NCI-H2227 (cell line): ENCODE measurements around the gene ARNT2.

Experiments used
- DNase-seq: peaks from one replicate; lab custom pipeline; 2025; ENCODE audit not compliant: unreplicated experiment; lab: John Stamatoyannopoulos, UW

Gene ARNT2

DNA sequence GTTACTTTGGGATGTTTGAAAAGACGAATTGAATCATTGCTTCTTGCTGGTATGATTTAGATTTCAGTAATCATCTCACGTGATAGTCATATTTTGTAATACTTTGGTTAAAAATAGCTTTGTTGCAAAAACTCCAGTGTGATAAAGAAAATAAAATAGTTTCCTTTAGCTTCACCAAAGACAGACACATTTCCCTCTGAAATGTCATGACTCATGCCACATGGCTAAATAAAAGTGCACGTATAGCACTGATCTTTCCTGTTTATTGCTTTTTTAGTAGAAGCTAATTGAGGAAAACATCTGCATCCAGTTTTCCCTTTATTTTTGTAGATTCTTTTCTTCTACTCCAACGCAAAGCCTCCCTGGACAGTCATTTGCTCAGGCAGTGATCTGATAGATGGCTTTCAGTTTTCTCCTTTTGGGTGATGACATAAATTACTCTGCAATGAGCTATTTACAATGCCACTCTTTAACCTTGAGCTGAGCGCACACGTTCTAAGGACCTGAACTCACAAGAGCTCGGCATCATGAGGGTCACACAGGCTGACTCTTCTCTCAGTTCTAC lies 84.9 kb downstream of the ARNT2 start:
- DNase-seq = peak; percentile 44

DNA sequence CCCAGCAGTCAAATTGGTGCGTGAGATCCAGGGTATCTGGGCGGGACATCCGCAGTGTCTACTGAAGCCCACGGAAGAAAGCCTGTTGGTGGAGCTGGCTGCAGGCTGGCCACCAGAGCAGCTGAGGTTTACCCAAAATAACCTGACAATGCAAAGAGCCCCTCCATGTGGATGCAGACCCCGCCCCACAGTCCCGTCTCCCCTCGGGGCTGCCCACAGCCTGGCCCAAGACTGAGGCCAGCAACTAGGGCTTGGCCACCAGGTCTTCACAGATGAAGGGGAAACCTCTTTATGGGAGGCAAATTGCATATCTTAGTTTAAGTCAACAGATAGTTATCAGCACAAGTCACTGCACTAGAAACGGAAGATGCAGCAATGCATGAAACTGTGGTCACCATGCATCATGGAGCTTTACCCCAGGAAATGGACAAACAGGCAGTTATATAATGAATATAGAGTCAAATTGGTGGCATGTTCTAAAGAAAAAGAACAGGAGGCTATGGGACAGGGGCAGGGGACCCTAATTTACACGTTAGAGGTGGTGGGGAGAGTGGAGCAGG lies 86.3 kb downstream of the ARNT2 start:
- no peak for DNase-seq

DNA sequence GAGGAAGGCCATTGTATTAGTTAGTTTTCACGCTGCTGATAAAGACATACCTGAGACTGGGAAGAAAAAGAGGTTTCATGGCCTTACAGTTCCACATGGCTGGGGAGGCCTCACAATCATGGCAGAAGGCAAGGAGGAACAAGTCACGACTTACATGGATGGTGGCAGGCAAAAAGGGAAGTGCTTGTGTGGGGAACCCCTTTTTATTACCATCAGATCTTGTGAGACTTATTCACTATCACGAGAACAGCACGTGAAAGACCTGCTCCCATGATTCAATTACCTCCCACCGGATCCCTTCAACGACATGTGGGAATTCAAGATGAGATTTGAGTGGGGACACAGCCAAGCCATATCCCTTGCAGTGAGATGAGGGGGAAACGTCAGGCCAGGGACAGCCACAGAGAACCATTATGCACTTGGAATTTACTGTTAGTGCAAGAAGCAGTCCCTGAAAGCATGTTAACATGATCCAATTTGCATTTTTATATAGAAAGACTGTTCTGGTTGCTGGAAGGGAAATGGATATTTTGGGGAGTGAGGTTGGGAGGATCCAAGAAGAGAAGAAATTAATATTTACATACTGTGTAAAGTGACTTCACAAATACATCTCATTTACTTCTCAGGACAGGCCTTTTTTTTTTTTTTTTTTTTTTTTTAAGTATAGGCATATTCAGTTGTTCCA lies 87.1 kb downstream of the ARNT2 start:
- DNase-seq = no peak

DNA sequence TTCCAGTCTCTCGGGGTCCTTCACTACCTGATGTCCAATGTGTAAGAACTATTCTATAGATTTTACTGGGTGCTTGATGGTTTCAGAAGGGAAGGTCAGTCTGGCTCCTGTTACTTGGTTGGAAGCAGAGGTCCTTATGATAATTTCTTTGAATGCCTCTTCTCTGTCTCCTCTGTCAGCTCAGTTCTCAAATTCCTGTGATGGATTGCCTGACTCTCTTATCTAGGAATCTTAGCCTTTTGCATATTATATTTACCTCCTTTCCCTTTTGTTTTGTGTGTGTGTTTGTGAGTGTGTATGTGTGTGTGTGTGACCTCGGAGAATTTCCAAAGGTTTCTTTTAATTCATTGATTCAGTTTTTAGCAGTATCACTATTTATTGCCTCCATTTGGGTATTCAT lies 88.2 kb downstream of the ARNT2 start:
- DNase-seq = no peak

DNA sequence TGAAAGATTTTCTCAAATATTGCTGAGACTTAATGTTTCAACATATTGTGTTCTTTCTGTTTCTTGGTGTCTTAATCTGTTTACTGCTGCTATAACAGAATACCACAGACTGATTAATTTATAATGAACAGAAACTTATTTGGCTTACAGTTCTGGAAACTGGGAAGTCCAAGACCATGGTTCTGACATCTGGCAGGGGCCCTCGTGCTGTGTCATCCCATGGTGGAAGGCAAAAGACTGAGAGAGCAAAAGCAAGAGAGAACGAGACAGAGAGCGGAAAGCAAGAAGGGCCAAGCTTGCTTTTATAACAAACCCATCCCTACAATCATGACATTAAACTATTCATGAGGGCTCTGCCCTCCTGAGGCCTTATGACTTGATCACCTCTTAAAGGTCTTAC lies 88.7 kb downstream of the ARNT2 start:
- DNase-seq = no peak

DNA sequence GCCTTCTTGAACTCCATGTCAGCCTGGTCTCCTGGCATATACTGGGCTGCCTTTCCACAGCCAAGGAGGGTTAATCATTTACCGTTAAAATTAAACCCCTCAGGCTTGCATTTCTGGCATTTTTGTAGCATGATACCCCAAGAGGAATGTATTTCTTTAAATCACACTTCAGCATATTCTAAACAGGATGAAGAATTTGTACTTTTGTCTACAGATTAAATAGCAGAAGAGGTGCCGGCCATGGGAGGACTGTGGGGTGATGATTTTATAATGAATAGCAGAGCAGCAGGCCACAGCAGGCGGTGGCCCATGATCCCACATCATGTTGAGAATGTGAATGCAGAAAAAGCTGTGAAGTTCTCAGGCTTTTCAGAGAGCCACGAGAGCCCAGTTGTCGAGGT lies 90.2 kb downstream of the ARNT2 start:
- no peak for DNase-seq

DNA sequence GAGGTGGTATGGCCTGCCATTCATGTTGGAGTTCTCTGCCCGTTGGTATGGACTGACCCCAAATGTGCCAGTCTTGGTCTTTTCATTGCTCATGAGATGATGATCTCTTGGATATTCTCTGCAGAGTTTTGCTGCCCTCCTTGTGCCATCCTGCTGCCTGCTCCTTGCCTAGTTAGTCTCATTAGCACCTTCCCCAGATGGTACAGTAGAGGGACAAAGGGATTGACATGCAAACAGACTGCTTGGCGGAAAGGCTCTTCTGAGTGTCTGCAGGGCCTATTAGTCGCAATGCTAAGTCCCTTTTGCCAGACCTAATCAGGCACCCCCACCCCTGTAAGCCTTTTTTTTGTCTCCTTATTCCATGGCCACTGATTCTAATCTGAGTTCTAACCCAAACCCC lies 90.6 kb downstream of the ARNT2 start:
- DNase-seq = no peak

DNA sequence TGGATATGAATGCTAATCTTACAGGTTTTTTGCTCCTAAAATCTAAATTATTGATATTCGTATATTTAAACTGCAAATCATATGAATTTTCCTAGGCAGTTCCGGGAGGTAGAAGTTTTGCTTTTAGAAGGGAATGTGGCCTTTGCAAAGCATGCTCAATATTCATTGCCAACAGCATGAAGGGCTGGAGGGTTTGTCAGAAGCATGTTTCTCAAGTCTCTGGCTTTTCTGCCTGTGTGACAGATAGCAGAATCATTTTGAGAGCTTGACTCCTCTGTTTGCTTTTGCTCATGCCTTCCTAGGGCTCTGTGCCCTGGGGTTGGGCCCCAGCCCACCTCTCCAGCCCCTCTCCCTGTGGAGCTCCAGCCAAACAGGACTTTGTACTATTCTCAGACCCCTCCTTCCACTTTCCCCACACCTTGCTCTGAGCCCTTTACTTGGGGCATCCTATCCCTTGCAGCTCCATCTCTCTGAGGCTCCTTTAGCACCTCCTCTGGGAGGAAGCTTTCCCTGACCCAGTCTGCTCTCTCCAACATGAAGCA lies 91.3 kb downstream of the ARNT2 start:
- DNase-seq = no peak

DNA sequence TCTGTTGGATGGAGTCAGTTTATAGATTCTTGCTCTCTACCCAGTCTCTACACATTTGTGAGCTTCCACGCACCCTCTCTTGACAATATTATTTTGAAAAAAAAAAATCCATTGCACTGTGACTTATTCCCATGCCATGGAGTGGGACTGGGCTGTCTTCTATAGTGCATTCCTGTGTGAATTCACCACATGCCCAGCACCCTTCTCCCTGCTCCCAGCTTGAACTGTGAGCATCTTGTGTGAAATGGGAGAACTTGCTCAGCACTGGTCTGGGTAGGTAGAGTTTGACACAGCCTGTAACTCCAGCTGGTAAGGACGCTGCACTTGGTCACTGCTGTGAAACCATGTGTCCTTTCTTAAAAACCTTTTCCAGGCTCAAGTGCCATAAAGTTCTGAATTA lies 91.9 kb downstream of the ARNT2 start:
- DNase-seq = no peak

DNA sequence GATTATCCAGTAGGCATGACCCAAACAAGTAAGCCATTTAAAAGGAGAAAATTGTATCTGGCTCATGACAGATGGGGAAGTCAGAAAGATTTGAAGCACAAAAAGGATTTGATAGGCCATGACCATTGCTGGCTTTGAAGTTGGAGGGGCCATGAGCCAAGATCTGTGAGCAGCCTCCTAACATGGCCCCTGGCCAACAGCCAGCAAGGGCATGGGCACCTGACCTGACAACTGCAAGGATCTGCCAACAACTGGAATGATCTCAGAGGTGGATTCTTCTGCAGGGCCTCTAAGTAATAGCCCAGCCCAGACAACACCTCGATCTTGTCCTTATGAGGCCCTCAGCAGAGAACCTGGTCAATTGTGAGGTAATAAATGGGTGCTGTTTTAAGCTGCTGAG lies 93.0 kb downstream of the ARNT2 start:
- DNase-seq = no peak

DNA sequence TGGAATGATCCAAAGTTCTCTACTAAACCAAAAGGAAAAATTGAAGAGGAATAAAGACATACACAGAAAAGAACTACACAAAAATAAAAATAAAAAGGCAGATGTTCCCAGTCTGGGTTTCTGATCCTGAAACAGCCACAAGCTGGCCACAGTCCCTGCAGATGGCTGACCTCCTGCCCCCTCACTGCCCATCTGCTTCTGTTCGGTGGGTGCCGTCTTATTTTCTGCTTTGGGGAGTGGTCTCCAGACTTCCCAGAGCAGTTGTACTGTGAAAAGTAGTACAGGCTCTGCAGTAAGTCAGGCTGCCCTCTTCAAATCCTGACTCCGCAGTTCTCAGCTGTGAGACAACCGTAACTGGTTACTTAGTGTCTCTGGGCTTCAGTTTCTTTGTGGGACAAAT lies 94.5 kb downstream of the ARNT2 start:
- DNase-seq = no peak

DNA sequence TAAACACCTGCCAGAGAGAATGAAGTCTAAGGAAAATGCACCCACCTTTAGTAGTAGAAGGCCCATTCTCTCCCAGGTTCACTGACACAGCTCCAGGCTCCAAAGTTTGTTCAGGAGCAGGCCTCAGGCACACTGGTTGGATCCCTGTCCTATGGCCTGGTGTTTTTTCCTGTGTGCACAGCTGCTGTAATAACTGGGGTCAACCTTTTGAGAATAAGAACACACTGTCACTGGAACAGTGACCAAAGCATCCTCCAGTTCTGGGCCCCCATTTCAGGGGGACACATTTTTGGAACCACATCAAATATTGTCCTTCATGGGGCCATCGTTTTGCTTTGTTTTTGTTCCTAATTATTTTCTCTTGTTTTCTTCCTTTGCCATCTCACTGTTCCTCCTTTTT lies 95.8 kb downstream of the ARNT2 start:
- no peak for DNase-seq

DNA sequence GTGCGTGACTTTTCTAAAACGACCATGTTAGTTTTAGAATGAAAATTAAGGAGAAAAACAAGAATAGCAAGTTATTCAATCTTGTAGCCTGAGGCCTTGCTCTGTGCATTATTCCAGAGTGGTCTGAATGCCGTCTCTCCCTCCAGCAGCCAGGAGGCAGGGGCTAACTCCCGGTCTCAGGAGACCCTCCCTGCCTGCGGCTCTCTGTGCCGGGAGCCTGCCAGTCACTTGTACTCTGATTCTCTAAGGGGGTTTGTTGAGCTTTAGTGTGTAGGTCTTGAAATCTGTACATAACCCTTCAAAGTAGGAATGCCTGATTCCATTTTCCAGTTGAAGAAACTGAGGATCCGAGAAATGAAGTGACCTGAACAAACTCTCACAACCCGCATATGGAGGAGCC lies 97.3 kb downstream of the ARNT2 start:
- DNase-seq = no peak

DNA sequence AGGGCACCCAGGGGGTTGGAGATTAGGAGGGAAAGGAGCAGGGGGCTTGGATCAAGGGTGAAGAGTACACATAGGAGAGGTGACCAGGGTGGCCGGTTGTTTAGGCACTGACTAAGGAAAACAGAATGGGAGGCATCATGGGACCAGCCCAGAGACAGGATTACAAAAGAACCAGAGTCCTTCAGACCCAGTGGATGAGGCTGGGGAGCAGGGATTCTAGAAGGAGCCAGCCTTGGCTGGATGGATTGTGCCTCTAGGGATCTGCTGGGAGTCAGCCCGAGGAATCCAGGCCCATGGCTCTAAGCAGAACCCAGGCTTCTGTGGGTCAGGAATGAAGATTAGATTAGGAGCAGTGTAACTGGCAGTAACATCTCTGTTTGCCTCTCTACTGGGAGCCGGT lies 98.6 kb downstream of the ARNT2 start:
- DNase-seq = no peak

DNA sequence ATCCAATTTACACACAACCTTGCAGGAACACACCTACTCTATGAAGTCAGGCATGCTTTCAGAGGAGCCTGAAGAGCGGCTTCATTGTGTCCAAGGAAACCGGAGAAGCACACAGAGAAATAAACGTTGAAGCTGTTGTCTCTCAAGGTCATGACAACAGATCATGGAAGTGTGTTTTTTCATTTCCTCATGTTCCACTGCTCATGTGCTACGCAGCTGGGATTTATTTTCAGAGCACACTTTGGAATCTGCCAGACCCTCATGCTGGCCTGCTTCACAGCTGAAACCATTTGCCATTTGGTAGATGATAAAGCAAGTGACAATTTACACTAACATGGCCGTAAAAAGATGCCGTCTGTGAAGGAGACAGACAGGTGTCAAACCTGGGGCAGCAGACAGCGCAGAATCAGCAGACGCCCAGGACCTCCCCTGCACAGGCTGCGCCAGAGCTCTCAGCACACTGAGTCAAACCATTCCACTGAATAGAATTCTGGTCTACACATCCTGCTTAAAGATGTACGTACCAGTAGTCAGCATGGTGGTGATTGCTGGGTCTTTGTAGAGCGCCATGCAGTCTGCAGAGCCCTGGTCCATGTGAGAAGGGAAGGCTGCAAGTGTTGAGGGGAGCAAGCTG lies 99.3 kb downstream of the ARNT2 start:
- DNase-seq = no peak

DNA sequence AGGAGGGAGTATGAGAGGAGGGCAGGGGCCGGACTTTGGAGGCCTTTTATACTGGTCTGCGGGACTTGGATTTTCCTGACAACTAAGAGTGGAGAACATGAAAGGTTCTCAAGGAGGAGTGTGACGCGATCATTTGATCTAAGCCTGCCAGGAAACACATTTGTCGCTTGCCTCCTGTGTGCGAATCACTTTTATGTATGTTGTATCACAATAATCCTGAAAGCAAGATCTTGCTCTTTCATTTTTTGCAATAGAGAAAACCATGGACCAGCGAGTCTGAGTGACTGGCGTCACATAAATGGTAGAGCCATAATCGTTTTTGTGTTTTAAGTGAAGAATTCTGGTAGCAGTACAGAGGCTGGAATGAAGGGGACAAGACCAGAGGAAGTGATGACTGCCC lies 100.7 kb downstream of the ARNT2 start:
- no peak for DNase-seq

DNA sequence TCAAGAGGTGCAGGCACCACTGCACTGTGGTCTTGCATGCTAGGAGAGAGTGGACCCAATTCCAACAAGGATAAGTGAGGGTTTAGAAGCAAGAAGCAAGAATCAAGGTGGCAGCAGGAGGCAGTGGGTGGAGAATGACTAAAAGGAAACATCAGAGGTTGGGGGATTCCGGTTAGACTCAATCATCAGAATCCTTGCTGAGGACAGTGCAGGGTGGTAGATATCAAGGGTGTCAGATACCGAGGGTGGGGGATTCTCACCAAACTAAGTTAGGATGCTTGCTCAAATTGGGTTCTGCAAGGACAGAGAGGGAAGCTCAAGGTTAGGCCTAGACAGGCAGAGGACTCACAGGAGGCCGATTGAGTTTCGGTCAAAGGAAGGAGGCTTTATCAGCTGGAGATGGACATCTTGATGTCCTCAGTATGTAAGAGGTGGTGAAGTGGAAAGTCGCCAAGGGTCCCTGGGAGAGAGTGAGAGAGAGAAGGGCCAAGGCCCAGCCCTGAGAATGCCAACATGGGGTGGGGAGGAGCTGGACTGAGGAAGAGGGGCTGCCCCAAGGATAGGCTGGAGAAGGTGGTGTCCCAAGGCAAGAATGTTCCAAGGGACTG lies 102.2 kb downstream of the ARNT2 start:
- DNase-seq = no peak

DNA sequence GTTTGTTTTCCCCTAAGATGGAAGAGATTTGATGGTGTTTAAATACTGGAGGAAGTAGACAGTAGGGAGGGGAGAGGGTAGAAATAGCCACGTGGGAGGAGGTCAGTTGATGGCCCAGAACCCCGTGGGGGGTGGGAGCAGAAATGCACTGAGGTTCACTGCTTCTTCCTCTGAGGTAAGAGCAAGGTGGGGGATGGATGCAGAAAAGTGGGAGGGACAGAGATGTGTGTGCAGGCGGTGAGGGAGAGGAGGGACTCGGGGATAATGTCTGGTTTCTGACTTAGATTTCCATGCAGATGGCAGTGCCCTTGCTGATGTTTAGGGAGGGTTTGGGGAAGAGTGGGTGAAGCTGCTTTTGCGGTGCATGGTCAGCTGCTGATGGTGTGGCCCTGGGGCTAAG lies 102.9 kb downstream of the ARNT2 start:
- no peak for DNase-seq

DNA sequence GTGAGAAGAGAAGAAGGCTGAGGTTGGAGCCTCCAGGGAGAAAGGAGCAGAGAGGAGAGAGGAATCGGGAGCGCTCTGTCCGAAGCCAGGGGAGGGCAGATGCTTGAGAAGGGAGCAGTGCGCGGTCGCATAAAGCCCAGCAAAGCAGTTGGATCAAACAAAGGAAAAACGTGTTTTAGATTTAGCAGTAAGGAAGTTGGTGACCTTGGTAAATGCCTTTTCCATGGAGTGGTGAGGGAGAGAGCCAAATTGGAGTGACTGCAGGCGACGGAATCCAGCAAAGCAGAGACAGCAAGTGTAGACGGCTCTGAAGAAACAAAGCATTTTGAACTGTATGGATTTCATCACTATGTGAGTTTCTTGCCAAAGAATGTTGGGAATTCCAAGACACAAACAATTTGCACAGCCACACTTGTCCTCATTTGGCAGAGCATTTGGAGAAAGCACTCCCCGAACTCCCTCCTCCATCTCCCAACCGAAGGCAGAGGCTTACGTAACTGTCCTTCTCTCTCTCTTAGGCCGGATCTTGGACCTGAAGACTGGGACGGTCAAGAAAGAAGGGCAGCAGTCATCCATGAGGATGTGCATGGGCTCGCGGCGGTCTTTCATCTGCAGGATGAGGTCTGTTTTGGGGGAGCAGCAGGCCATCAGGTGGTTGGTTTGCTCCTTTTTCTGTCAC lies 103.6 kb downstream of the ARNT2 start:
- DNase-seq = no peak

DNA sequence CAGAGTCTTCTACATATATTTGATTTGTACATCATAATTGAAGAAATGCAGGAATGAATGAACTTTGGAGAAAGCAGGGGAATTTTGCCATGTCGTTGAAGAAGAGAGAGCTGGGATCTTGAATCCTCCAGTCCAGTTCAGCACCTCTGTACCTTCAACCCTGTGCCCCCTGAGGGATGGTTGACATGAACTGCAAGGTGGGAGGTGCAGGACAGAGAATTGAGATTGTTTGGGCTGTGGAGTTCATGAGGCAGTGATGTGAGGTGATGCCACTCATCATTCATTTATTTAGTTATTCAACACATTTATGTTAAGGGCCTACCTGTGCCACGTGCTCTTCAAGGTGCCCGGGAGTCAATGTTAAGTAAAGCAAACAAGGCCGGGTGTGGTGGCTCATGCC lies 104.6 kb downstream of the ARNT2 start:
- no peak for DNase-seq

DNA sequence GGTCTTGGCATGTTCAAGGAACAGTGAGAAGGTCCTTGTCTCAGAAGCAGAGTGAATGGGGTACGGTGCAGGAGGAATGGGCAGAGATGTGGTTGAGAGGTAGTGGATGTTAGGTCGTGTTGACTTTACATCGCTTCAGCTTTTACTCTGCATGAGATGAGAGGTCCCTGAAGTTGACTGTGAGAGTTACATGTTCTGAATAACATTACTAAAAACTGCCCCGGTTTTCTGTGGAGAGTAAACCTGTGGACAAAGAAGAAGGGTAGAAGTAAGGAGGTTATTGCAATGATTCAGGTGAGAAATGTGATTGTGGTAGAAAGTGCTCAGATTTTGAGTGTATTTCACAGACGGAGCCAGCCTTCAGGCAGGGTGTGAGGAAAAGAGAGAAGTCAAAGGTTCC lies 105.6 kb downstream of the ARNT2 start:
- no peak for DNase-seq
